GM18511 (cell line): ENCODE measurements around the gene B4GALT5.
"Not testable (repeated sequence)": the region's sequence is repeated elsewhere in the genome, so short reads cannot be mapped to it uniquely, and the experiment has no call there.

ENCODE experiments used
- ATAC-seq: cut with Tn5 transposase; IDR thresholded peaks from one replicate; pipeline ENCODE4 v1.9.1; 2021; ENCODE audit warnings: mild to moderate bottlenecking, moderate library complexity; ENCODE audit not compliant: unreplicated experiment

B4GALT5 gene

GRCh38 chr20:49631061-49631716, 82.5 kb downstream of the B4GALT5 start:
- peak; percentile 40 for ATAC-seq

DNA sequence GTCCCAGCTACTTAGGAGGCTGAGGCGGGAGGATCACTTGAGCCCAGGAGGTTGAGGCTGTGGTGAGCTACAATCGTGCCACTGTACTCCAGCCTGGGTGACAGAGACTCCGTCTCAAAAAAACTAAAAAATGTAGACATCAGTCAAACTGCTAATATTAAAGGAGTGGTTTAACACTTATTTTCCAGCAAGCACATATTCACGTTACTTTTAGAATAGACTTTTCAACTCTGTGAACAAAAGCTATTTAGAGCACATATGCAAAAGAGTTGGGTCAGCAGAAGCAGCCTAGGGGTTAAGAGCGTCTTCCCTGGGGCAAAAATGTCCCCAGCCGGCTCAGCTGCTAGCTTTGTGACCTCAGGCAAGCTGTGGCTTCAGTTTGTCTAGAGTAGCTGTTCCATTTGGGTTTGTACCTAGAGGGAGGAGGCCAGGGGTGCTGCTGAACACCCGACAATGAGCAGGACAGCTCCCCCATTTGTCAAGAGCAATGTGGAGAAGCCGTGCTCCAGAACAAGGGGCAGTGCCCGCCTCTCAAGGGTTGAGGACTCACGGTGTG, 83.2 kb downstream of the B4GALT5 start:
- ATAC-seq, result peak; percentile 89

DNA sequence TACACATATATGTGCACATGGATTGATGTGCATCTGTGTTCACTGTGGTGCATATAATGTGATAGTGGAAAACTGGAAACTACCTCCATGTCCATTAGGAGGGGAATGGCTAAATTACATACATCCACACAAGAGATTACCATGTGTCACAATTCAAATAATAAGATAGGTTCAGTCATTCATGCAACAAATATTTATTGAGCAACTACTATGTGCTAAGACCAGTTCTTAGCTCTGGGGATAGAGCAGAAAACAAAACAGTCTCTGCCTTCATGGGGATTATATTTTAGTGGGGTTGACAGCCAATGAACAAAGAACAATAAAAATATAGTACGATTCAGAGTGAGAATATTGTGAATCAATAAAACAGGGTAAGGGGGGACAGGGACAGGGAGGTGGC, 84.1 kb downstream of the B4GALT5 start:
- no peak for ATAC-seq

GRCh38 chr20:49628280-49628679, 85.4 kb downstream of the B4GALT5 start:
- not testable (repeated sequence) for ATAC-seq

- ATAC-seq, result no peak
These were observed 86.3 kb downstream of the B4GALT5 start for GRCh38 chr20:49627329-49627761.

- ATAC-seq, result not testable (repeated sequence)
These were observed 88.7 kb downstream of the B4GALT5 start for GRCh38 chr20:49624988-49625387.

GRCh38 chr20:49624317-49624716, 89.4 kb downstream of the B4GALT5 start:
- ATAC-seq, result no peak

DNA sequence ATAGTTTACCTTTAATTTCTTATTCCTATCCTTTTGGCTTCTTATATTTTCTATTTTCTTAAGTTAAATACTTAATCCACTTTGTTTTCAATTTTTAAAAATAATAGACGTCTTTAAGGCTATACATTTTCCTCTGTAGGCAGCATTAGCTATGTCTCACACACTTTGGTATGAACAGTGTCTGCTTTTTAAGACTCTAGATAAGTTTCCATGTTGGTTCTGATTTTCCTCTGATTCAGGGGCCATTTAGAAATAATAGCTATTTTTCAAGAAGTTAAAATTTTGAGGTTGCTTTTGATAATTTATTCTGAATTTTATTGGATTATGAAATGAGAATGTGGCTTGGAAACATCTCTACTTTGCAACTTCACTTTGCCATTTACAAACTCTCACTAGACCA, 91.4 kb downstream of the B4GALT5 start:
- ATAC-seq, result no peak

DNA sequence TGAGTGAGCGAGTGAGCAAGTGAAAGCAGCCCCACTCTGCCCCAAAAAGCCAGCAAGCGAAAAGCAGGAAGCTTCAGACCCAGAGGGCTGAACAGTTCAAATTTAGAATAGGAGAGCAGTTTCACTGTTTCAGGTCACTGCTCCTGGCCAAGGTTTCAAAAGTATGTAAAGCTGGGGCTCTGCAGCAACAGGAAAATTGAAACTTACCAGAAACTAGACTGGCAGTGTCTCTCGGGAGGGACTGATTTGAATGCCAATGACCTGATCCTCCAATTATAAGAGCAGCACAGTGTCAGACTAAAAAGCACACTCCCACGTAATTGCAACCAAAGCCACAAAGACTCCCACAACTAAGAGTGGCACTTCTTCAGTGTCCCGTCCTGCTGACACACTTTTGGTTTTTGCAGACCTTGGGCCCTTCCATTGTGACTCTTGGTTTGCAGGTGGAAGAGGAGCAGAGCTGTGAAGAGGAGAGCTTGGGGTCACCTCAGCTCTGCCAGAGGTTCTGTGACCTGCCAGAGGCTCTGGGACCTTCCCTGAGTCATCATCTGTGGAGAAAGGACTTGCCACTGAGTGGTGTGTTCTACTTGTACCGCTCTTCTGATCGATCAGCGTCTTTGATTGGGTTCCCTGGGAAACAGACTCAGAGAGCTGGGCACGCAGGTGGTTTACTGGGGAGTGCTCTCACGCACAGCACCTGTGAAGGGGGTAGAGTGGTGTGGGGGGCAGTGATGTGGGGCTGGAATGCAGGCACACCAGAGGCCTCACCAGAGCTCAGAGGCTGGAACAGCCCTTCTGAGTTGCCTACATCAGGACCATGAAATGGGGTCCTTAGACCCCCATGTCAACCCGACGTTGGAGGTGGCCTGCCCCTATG, 93.1 kb downstream of the B4GALT5 start:
- ATAC-seq, result peak; percentile 91

DNA sequence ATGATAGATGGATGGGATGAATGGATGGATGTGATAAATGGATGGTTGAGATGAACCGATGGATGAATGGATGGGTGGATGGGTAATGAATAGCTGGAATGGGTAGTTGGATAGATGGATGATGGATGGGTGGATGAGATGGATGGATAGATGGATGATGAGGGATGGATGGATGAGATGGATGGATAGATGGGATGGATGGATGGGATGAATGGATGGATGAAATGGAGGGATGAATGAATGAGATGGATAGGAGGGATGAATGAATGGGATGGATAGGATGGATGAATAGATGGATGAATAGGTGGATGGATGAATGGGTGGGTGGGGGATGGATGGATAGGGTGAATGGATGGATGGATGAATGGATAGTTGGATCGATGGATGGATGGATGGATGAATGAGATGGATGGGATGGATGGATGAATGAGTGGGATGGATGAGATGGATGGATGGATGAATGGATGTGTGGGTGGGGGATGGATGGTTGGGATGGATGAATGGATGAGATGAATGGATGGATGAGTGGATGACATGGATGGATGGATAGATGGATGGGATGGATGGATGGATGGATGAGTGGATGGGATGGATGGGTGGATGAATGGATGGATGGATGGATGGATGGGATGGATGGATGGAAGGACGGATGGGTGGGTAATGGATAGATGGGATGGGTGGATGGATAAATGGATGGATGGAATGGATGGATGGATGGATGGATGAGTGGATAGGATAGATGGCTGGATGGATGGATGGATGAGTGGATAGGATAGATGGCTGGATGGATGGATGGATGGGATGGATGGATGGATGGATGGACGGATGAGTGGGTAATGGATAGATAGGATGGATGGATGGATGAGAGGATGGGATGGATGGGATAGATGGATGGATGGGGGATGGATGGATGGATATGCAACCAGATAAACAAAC, 94.3 kb downstream of the B4GALT5 start:
- no peak for ATAC-seq

DNA sequence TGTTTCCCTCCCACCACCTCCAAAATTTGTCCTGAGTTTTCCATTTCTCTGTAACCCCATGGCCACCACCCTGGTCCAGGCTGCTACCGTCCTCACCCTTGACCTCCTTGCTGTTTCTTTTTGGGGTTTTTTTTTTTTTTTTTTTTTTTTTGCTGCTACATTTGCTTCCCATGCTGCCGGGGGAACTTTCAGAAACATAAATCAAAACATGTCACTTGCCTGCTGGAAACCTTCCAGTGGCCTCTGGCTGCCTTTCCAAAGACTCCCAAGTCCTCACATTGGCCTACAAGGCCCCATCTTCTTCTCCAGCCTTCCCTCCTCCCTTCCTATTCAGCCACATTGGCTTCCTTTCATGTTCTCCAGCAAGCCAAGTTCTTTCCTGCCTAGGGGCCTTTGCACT, 95.4 kb downstream of the B4GALT5 start:
- ATAC-seq, result no peak

DNA sequence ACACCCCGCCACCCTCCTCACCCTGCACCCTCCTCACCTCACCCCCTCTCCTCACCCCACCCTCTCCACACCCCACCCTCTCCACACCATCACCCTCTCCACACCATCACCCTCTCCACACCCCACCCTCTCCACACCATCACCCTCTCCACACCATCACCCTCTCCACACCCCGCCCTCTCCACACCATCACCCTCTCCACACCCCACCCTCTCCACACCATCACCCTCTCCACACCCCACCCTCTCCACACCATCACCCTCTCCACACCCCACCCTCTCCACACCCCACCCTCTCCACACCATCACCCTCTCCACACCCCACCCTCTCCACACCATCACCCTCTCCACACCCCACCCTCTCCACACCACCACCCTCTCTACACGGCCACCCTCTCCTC, 96.3 kb downstream of the B4GALT5 start:
- ATAC-seq, result not testable (repeated sequence)

DNA sequence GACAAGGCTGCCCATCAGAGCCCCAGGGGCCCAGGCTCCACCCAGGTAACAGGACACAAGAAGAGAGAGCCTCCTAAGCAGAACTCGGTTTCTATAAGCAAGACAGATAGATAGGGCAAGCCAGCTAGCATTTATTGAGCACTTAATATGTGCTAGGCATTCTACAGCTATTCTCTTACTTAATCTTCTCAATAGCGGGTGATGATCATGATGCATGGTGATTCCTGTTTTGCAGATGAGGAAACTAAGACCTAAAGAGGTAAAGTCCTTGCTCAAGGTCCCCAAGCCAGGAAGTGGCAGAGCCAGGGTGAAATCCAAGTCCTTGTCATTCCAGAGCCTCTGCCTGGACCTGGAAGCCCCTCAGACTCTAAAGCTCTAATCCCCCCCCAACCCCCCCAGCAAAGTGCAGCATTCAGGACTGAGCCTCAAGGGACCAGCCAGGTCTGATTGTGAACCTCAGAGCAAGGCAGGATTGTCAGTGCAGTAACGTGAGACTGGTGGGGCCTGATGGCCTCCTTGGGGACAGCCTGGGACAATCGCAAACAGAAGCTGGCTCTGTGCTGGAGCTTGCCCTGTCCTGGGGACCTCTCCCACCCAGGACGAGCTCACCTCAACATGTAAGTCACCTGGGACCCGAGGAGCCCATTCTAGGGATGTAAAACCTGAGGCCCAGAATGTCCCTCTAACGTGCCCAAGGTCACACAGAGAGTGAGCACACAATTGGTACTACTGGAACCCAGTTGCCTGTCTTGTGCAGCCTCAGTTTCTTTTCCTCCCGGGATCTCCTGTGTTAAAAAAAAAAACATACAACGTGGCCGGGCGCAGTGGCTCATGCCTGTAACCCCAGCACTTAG, 97.3 kb downstream of the B4GALT5 start:
- ATAC-seq, result no peak

DNA sequence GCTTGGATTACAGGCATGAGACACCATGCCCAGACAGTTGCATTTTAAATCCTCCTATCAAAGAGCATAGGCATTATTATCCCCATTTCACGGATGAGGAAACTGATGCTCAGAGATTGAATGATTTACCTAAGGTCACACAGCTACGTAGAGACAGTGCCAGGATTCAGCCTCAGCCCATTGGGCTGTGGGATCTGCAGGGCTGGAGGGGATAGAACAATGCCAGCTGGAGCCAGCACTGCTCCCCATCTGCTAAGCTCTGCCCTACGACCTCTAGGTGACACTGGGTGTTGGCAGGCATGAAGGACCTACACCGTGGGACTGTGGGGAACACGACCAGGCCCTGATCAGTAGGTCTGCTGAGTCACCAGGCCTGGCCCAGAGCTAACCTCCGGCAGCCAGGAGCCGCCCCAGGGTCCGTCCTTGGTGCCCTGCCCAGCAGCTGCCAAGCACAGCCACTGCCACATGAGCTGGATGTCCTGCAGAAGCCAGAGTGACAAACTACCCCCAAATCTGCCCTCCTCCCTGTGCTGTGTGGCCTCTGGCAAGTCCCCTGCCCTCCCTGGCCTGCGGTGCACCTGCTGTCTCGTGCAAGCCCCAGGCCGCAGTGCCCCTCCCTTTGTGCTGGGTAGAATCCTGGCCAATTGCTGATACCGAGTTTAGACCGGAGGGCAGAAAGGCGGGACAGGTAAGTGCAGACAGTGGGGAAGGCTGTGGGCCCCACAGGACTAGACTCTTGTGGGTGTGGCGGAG, 98.1 kb downstream of the B4GALT5 start:
- no peak for ATAC-seq

DNA sequence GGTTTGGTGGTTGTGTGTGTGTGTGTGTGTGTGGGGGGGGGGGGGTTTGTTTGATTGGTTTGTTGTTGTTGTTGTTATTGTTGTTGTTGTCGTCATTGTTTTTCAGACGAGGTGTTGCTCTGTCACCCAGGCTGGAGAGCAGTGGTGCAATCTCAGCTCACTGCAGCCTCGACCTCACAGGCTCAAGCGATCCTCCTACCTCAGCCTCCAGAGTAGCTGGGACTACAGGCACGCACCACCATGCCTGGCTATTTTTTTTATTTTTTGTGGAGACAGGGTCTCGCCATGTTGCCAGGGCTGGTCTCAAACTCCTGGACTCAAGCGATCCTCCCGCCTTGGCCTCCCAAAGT, 98.7 kb downstream of the B4GALT5 start:
- not testable (repeated sequence) for ATAC-seq

DNA sequence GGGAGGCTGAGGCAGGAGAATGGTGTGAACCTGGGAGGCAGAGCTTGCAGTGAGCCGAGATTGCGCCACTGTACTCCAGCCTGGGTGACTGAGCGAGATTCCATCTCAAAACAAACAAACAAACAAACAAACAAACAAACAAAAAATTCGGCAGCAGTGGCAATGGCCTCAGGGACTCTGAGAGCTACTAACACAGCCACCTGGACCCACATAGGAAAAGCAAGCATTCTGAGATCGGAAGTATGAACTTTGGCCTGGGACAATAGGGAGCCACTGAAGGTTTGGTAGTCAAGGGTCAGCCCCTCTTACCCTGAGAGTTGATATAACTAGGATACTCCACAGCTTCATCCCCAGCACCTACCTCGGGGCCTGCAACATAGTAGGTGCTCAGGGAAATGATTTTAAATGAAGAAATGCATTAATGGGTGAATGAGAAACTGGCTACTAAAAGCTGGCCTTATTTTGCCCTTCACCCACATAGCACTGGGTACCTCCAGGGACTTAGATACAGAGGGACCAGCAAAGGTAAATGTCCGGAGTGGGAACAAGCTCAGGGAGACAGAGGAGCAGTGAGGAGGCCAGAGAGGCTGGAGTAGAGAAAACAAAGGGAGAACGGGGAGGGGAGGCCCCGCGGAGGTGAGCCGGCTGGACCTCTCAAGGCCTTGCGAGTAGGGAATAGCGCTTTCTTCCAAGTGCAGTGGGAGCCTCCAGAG, 99.2 kb downstream of the B4GALT5 start:
- ATAC-seq, result no peak

- no peak for ATAC-seq
These were observed 101.4 kb downstream of the B4GALT5 start for GRCh38 chr20:49612127-49612738.

DNA sequence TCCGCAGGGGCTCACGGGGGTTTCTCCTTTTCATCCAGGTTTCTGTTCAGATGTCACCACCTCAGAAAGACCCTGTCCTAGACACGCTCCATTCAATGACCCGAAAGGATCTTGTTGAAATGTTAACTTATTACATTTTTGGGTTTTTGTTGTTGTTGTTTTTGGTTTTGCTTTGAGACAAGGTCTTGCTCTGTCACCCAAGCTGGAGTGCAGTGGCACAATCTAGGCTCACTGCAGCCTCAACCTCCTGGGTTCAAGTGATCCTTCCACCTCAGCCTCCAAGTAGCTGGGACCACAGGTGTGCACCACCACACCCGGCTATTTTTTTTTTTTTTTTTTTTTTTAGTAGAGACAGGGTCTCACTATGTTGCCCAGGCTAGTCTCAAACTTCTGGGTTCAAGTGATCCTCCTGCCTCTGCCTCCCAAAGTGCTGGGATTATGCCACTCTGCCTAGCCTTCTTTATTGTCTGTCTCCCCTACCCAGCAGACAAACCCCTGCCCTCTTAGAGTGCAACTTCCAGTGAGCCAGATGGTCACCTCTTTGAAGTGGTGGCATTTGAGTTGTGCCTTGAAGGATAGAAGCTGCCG, 102.0 kb downstream of the B4GALT5 start:
- ATAC-seq, result not testable (repeated sequence)
